ENCODE measurements around the gene RNF222. TPM values are rescaled to one million over a fixed set of nuclear protein-coding genes. Genes with fewer than 3 reads are reported as not detected.
"Not testable (repeated sequence)": the region's sequence is repeated elsewhere in the genome, so short reads cannot be mapped to it uniquely, and the experiment has no call there.

RNF222 gene
- total and polyA plus RNA-seq, 2 donors (not counting 1 experiment from before 2014, with no cell fraction given), result not detected

DNA sequence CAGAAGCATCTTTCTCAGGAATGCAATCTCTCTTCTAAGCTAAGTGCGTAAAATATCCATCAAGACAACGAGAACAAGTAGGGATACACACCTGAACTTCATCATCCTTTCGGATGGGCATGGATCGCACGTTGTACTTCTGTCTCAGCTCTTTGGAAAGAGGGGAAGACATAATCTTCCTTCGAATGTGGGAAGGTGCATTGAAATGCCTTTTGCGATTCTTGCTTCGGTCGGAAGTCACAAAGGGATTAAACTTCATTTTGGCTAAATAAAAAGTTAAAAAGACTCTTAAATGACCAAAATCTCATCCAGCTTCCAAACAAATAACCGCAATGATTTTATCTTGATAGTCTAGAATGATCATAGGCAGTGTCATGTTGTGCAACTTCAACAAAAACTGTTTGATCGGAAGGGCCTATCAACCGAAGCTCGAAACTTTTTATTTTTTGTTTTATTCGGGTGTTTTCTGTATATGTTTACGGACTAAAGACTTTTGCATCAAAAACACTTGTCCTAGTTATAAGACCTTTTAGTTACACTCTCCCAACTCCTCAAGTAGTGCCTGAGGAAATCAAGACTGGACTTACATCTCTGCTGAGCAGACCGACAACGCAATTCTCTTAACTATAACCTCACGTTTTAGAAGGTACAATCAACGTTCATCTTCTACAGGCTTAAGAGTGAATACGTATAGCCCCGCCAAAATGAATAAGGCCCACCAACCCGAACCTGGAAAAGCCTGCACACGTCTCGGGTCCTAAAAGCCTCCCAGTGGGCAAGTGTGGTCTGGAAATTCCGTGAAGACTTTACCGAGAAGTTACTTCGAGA is 15.4 kb downstream of the RNF222 start:
- Histone ChIP-seq H3K79me2 (ENCODE audit: control insufficient read depth, insufficient read depth, low read length) (peaks cover 39% of the 10 kb centered on the region), H3K4me3 (replicated peaks in 1 of 4; ENCODE audit: control extremely low read depth in 1 of 4, insufficient read depth in 1 of 4, low read depth in 3 of 4, low read length in 4 of 4) (peak overlapping the region; percentile 78 to 99 (median 91)), H4K20me1 (ENCODE audit: control insufficient read depth, extremely low read depth, insufficient read depth, low read length) (no peaks in the 10 kb centered on the region), H3K9me3 (ENCODE audit: control insufficient read depth, insufficient read depth, low read depth, low read length) (no peaks in the 10 kb centered on the region), H3K4me1 (ENCODE audit: control insufficient read depth, extremely low read depth, insufficient read depth, low read length) (peaks cover 14% of the 10 kb centered on the region), H3K4me2 (ENCODE audit: extremely low read depth, insufficient read depth, low read length) (peak overlapping the region; percentile 81), H3K36me3 (ENCODE audit: control insufficient read depth, insufficient read depth, low read length) (peaks cover 8% of the 10 kb centered on the region), H3K9ac (ENCODE audit: insufficient read depth, low read length) (peak overlapping the region; percentile 63), H3K27ac (ENCODE audit: insufficient read depth, low read length) (peak overlapping the region; percentile 74), H2AFZ (ENCODE audit: low read length) (no peak overlapping the region), H3K27me3 (ENCODE audit: control insufficient read depth, insufficient read depth, low read length) (no peaks in the 10 kb centered on the region)
- DNase-seq (ENCODE audit: low read depth in 2 of 2), result peak in 1 of 2 donors; percentile 32
- TF ChIP-seq, protein P1, sequence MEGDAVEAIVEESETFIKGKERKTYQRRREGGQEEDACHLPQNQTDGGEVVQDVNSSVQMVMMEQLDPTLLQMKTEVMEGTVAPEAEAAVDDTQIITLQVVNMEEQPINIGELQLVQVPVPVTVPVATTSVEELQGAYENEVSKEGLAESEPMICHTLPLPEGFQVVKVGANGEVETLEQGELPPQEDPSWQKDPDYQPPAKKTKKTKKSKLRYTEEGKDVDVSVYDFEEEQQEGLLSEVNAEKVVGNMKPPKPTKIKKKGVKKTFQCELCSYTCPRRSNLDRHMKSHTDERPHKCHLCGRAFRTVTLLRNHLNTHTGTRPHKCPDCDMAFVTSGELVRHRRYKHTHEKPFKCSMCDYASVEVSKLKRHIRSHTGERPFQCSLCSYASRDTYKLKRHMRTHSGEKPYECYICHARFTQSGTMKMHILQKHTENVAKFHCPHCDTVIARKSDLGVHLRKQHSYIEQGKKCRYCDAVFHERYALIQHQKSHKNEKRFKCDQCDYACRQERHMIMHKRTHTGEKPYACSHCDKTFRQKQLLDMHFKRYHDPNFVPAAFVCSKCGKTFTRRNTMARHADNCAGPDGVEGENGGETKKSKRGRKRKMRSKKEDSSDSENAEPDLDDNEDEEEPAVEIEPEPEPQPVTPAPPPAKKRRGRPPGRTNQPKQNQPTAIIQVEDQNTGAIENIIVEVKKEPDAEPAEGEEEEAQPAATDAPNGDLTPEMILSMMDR (conservative IDR thresholded peaks at IDR 0.05 in 1 of 2, IDR thresholded peaks at IDR 0.05 in 1 of 2; ENCODE audit: low read depth in 1 of 2, low read length in 2 of 2), result no peak
- no peak for TF ChIP-seq EZH2 (IDR thresholded peaks at IDR 0.05; ENCODE audit: low read length, missing control alignments)

DNA sequence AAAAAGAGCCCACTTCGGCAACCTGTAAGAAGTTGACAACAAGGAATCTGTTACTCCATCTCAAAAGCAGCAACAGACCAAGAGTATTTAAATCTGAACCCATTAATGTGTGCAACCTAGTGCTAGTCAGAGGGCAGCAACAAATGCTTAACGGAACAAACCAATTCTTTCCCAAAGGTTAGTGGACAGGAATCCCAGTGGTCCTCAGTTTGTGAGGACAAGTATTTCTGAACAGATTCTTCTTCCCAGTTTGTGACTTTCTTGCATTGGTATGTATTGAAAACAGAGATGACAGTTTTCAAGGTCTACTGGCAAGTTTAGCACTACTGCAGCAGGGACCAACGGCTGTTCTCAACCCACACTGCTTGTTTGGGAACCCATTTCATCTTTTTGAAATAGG is 17.6 kb downstream of the RNF222 start:
- H3K4me3 ChIP-seq (replicated peaks in 1 of 4; ENCODE audit: control extremely low read depth in 1 of 4, insufficient read depth in 1 of 4, low read depth in 3 of 4, low read length in 4 of 4), result peak overlapping the region in 2 of 4 experiments; percentile 90 to 99
- TF ChIP-seq EZH2 (IDR thresholded peaks at IDR 0.05; ENCODE audit: low read length, missing control alignments), result no peak
- TF ChIP-seq, protein P1 (conservative IDR thresholded peaks at IDR 0.05 in 1 of 2, IDR thresholded peaks at IDR 0.05 in 1 of 2; ENCODE audit: low read depth in 1 of 2, low read length in 2 of 2), result no peak
- H2AFZ ChIP-seq (ENCODE audit: low read length), result no peak overlapping the region
- no peak overlapping the region for H3K9ac ChIP-seq (ENCODE audit: insufficient read depth, low read length)
- no peak overlapping the region for H3K27ac ChIP-seq (ENCODE audit: insufficient read depth, low read length)
- no peak for DNase-seq (ENCODE audit: low read depth in 2 of 2)
- no peaks in the 10 kb centered on the region for H3K9me3 ChIP-seq (ENCODE audit: control insufficient read depth, insufficient read depth, low read depth, low read length)
- no peaks in the 10 kb centered on the region for H4K20me1 ChIP-seq (ENCODE audit: control insufficient read depth, extremely low read depth, insufficient read depth, low read length)
- H3K79me2 ChIP-seq (ENCODE audit: control insufficient read depth, insufficient read depth, low read length), result peaks cover 39% of the 10 kb centered on the region
- peaks cover 9% of the 10 kb centered on the region for H3K4me1 ChIP-seq (ENCODE audit: control insufficient read depth, extremely low read depth, insufficient read depth, low read length)
- H3K36me3 ChIP-seq (ENCODE audit: control insufficient read depth, insufficient read depth, low read length), result peaks cover 9% of the 10 kb centered on the region
- H3K27me3 ChIP-seq (ENCODE audit: control insufficient read depth, insufficient read depth, low read length), result no peaks in the 10 kb centered on the region
- H3K4me2 ChIP-seq (ENCODE audit: extremely low read depth, insufficient read depth, low read length), result no peak overlapping the region

DNA sequence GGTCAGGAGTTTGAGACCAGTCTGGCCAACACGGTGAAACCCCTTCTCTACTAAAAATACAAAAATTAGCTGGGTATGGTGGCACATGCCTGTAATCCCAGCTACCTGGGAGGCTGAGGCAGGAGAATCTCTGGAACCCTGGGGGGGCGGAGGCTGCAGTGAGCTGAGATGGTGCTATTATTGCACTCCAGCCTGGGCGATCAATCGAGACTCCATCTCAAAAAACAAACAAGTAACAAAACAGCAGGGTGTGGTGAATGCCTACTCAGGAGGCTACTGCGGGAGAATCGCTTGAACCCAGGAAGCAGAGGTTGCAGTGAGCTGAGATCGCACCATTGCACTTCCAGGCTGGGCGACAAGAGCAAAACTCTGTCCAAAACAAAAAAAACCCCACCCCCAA is 19.5 kb downstream of the RNF222 start:
- not testable (repeated sequence) for H3K4me2 ChIP-seq (ENCODE audit: extremely low read depth, insufficient read depth, low read length); H3K4me1 ChIP-seq (ENCODE audit: control insufficient read depth, extremely low read depth, insufficient read depth, low read length); H3K27me3 ChIP-seq (ENCODE audit: control insufficient read depth, insufficient read depth, low read length); H3K9ac ChIP-seq (ENCODE audit: insufficient read depth, low read length); H2AFZ ChIP-seq (ENCODE audit: low read length); H3K36me3 ChIP-seq (ENCODE audit: control insufficient read depth, insufficient read depth, low read length); H4K20me1 ChIP-seq (ENCODE audit: control insufficient read depth, extremely low read depth, insufficient read depth, low read length); H3K27ac ChIP-seq (ENCODE audit: insufficient read depth, low read length); H3K9me3 ChIP-seq (ENCODE audit: control insufficient read depth, insufficient read depth, low read depth, low read length); DNase-seq (ENCODE audit: low read depth in 2 of 2); H3K4me3 ChIP-seq (replicated peaks in 1 of 4; ENCODE audit: control extremely low read depth in 1 of 4, insufficient read depth in 1 of 4, low read depth in 3 of 4, low read length in 4 of 4)
- peaks cover 39% of the 10 kb centered on the region for H3K79me2 ChIP-seq (ENCODE audit: control insufficient read depth, insufficient read depth, low read length)

Data from fibroblast of lung (primary cell).